HepG2 (cell line): ENCODE results near the gene FOXD2.

Experiments used
- CHD2 ChIP-seq: IDR thresholded peaks from 2 replicates; pipeline ENCODE4 v1.6.1; 2011; ENCODE audit warnings: low read depth, low read length, improper control_type of control experiment
- CREM ChIP-seq, 2 experiments: sonication (generic) in 1 of 2; formaldehyde crosslinking in 1 of 2; IDR thresholded peaks; 2 replicates each; pipeline versions ENCODE4 v1.4.0 to v1.6.1; 2016 to 2020; ENCODE audit warnings: antibody characterized with exemption in 1 of 2, mild to moderate bottlenecking in 1 of 2, missing genetic modification reagents in 1 of 2
- CTCF ChIP-seq: sonication (generic); formaldehyde crosslinking; IDR thresholded peaks from 2 replicates; pipeline ENCODE4 v1.5.0; 2020; ENCODE audit warnings: mild to moderate bottlenecking, missing genetic modification reagents, moderate library complexity
- FOXJ3 ChIP-seq: sonication (generic); formaldehyde crosslinking; IDR thresholded peaks from 2 replicates; pipeline ENCODE4 v1.4.0; 2020; ENCODE audit warnings: missing genetic modification reagents, mild to moderate bottlenecking, borderline replicate concordance
- NFATC3 ChIP-seq: sonication (generic); formaldehyde crosslinking; IDR thresholded peaks from 2 replicates; pipeline ENCODE4 v1.5.1; 2020; ENCODE audit warnings: mild to moderate bottlenecking, missing genetic modification reagents
- NFIC ChIP-seq: IDR thresholded peaks from 2 replicates; pipeline ENCODE4 v1.6.1; 2012; ENCODE audit warnings: mild to moderate bottlenecking, low read length, inconsistent platforms
- ZSCAN29 ChIP-seq: sonication (generic); formaldehyde crosslinking; conservative IDR thresholded peaks from 2 replicates; pipeline ENCODE4 v1.4.0; 2020; ENCODE audit warnings: mild to moderate bottlenecking, missing genetic modification reagents

- TF ChIP-seq NFATC3 (CRISPR knock-in tag) (no peak), CTCF (CRISPR knock-in tag) (no peak), NFIC (no peak), CREM (IDR thresholded peaks at IDR 0.05) (no peak), CREM (CRISPR knock-in tag; IDR thresholded peaks at IDR 0.05) (no peak), ZSCAN29 (CRISPR knock-in tag) (no peak), FOXJ3 (CRISPR knock-in tag) (no peak), CHD2 (no peak)
These were observed 8.1 kb downstream of the FOXD2 start for GRCh38 chr1:47445823-47446550.
